Ishikawa (cell line): ENCODE data around the gene ANKRD11.

Source experiments
- CEBPB ChIP-seq: IDR thresholded peaks from 2 replicates; pipeline ENCODE4 v1.6.1; 2012
- CREB1 ChIP-seq: IDR thresholded peaks from 2 replicates; pipeline ENCODE4 v1.6.1; 2012; ENCODE audit warnings: low read depth
- EGR1 ChIP-seq: IDR thresholded peaks from 2 replicates; pipeline ENCODE4 v1.6.1; 2012
- EP300 ChIP-seq: IDR thresholded peaks from 2 replicates; pipeline ENCODE4 v1.6.1; 2012; ENCODE audit warnings: borderline replicate concordance
- FOXM1 ChIP-seq: IDR thresholded peaks from 2 replicates; pipeline ENCODE4 v1.6.1; 2012; ENCODE audit warnings: low read depth, borderline replicate concordance
- MAX ChIP-seq: IDR thresholded peaks from 2 replicates; pipeline ENCODE4 v1.6.1; 2012
- NFIC ChIP-seq: IDR thresholded peaks from 2 replicates; pipeline ENCODE4 v1.6.1; 2012
- RAD21 ChIP-seq: IDR thresholded peaks from 2 replicates; pipeline ENCODE4 v1.6.1; 2012; ENCODE audit warnings: low read depth
- REST ChIP-seq: IDR thresholded peaks from 2 replicates; pipeline ENCODE4 v1.6.1; 2012; ENCODE audit warnings: low read depth, mild to moderate bottlenecking
- TAF1 ChIP-seq: IDR thresholded peaks from 2 replicates; pipeline ENCODE4 v1.6.1; 2012; ENCODE audit warnings: low read depth, mild to moderate bottlenecking
- TCF12 ChIP-seq: IDR thresholded peaks from 2 replicates; pipeline ENCODE4 v1.6.1; 2012; ENCODE audit warnings: low read depth
- TEAD4 ChIP-seq: IDR thresholded peaks from 2 replicates; pipeline ENCODE4 v1.6.1; 2012
- USF1 ChIP-seq: IDR thresholded peaks from 2 replicates; pipeline ENCODE4 v1.6.1; 2012
- YY1 ChIP-seq: IDR thresholded peaks from 2 replicates; pipeline ENCODE4 v1.6.1; 2012; ENCODE audit warnings: low read depth
- ZBTB7A ChIP-seq: IDR thresholded peaks from 2 replicates; pipeline ENCODE4 v1.6.1; 2012; ENCODE audit warnings: low read depth

ANKRD11 gene

GRCh38 chr16:89359264-89360147 is 130.9 kb downstream of the ANKRD11 start:
- TF ChIP-seq CREB1 (no peak), NFIC (no peak; the same call in 1 of the 2 replicates), YY1 (no peak), MAX (no peak), EGR1 (no peak), TAF1 (no peak), USF1 (no peak)

- no peak for TF ChIP-seq RAD21
- TF ChIP-seq CEBPB, result no peak
- TF ChIP-seq CREB1, result no peak
- TF ChIP-seq EGR1, result no peak
Observed at GRCh38 chr16:89358030-89359005, 132.0 kb downstream of the ANKRD11 start.

DNA sequence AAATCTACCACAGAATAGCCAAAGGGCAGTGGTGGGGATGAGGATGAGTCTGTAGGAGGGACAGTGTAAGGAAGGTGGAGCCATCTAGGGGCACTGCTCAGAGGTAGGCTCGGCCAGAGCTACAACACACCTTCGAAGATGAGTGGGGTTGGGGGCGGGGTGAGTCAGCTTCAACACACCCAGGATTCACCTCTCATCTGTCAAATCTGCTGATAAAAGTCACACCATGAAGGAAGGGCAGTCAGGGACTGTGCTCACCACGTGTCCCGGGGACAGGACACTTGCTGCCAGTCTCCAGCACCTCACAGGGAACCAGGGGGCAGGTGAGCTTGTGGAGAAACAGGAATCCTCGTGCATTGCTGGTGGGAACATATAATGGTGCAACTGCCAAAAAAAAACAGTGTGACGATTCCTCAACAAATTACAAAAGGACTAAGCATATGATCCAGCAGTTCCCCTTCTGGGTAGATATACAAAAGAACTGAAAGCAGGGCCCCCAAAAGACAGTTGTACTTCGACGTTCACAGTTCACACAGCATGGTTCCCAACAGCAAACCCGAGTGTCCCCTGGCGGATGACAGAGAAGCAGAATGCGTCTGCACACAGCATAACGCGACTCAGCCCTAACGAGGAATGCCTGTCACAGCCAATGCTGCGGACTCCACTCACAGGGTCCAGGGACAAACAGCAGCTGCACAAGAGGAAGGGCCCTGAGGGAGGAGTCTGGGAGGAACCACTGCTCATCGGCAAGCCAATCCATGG is 133.1 kb downstream of the ANKRD11 start:
- TF ChIP-seq USF1 (no peak), MAX (no peak), RAD21 (no peak), EGR1 (no peak), YY1 (no peak), NFIC (no peak), TAF1 (no peak), FOXM1 (no peak), TEAD4 (no peak), CREB1 (no peak), REST (no peak), TCF12 (no peak), EP300 (no peak), ZBTB7A (no peak), CEBPB (no peak)

GRCh38 chr16:89355686-89356085 is 134.7 kb downstream of the ANKRD11 start:
- no peak for TF ChIP-seq MAX
- TF ChIP-seq TCF12, result no peak
- no peak for TF ChIP-seq FOXM1
- TF ChIP-seq USF1, result no peak
- TF ChIP-seq ZBTB7A, result no peak
- TF ChIP-seq NFIC, result no peak
- no peak for TF ChIP-seq RAD21
- no peak for TF ChIP-seq EP300
- no peak for TF ChIP-seq EGR1
- TF ChIP-seq TEAD4, result no peak

DNA sequence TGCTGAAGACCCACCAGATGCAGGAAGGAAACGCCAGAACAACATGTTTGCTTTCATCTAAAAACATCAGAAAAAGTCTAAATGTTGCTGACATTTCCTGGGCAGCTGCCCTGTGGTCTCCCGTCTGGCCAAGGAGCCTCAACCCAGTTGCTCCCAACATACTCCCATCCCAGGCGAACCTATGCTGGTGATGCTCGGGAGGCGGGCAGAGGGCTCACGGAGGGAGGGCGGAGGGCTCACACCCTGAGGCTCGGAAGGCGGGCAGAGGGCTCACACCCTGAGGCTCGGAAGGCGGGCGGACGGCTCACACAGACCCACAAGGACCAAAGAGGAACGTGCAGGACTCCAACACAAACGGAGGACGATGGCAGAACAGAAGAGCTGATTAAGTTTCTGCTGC is 135.4 kb downstream of the ANKRD11 start:
- TF ChIP-seq TAF1, result no peak
- no peak for TF ChIP-seq NFIC
- no peak for TF ChIP-seq ZBTB7A
- TF ChIP-seq REST, result no peak
- no peak for TF ChIP-seq EP300
- TF ChIP-seq FOXM1, result no peak
- no peak for TF ChIP-seq MAX
- TF ChIP-seq CREB1, result no peak
